Left forelimb (tissue), 1 donor: ENCODE results near the gene CHCHD4.

ENCODE experiments used
- DNase-seq: peaks from one replicate; pipeline ENCODE4 v3.0.0-alpha.2; 2018; ENCODE audit warnings: low spot score

Gene CHCHD4

DNA sequence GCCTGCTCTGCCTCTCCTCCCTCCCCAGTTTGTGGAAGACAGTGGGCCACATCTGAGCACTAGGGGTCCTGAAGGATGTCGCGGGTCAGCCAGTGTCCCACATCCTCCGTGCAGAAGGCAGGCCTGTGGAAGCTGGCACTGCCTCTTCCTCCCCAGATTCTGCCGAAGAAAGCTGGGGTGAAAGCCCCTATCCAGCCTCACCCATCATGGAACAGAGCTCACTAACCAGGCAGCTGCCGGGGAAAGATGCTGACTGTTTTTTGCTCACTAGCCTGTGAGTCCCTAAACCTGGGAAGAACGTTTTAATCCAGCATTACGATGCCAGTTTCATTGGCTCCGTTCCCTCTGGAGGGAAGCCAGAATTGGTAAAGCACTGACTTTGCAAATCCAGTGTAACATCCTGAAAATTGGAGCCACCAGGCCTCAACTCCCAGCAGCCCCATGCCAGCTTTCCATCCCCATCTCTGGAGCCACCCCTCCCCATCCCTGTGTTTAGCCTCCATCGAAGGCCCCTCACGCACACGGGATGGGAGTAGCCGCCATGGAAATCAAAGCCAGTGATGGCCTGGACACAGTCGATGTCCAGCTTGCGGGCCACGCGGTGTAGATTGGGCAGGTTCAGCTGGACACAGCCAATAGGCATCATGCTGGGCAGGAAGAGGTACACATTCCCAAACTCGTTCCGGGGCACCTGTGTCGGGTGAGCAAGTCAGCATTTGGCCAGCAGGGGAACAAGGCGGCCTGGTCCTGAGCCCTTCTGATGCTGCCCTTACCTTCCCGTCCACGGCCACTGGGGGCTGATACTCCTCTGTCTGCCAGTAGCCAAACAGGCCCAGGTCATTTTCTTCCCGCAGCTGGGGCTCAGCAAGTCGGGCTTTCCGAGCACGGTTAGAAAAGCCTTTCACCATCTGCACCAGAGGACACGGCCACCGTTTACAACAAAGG lies 23.6 kb upstream of the CHCHD4 start:
- peak; percentile 30 for DNase-seq

DNA sequence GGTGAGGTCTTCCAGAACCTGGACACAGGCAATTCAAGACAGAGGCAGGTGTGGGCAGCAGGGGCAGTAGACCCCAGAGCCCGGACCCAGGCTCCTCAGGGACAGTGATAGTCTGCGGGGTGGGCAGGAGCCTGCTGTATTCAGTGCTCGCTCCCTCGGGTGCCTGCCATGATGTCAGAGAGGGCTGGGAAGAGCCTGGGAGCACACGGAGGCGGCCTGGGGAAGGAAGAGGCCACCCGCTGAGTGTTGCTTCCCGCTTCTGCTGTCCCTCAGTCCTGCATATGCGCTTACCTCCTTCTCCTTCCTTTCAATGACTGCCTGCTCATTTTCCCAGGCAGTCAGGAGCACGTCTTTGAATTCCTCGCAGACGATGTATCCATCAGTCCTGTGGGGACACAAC lies 22.9 kb upstream of the CHCHD4 start:
- no peak for DNase-seq

DNA sequence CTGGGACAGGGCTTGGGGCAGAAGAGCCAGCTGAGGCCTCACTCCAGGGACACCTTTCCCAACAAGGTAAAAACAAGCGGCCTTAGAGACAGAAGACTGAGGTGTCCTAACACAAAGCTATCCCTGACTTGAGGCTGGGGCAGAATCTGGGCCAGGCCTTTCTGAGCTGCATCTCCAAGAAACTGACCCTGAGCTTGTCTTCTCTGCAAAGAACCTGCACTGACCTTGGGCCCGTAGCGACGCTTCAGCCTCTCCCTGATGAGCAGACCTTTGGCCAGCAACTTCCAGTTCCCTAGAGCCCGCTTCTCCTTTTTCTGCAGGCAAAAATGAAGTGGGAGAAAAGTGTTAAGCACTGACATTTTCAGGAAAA lies 22.4 kb upstream of the CHCHD4 start:
- DNase-seq: no peak

DNA sequence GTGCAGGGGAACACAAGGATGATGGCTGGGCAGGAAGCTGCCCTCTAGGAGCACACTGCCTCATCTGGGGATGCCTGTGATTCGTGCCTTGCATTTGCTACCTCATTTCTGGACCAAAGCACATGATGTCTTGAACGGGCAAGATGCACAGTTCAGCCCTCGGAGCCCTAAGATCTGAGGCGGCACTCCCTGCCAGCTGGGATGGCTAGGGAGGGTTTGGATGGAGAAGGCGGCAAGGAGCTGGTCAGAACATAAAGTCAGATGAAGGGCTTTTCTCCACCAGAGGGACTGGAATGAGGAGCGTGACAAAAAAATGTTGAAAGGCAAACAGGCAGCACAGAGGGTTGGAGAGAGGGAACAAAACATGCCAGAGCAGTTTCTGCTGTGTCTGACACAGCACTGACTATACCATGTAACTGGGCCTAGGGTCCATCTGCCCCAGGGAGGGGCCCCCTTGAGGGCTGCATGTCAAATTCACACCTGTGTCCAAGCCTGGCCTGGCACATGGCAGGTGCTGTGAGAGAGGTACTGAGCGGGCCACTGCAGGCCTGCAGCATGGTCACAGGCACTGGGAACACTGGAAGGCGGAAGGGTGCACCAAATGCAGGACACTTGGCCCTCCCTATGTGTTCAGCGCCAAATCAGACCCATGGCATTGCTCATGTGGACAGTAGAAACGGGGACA lies 21.9 kb upstream of the CHCHD4 start:
- peak; percentile 60 for DNase-seq

DNA sequence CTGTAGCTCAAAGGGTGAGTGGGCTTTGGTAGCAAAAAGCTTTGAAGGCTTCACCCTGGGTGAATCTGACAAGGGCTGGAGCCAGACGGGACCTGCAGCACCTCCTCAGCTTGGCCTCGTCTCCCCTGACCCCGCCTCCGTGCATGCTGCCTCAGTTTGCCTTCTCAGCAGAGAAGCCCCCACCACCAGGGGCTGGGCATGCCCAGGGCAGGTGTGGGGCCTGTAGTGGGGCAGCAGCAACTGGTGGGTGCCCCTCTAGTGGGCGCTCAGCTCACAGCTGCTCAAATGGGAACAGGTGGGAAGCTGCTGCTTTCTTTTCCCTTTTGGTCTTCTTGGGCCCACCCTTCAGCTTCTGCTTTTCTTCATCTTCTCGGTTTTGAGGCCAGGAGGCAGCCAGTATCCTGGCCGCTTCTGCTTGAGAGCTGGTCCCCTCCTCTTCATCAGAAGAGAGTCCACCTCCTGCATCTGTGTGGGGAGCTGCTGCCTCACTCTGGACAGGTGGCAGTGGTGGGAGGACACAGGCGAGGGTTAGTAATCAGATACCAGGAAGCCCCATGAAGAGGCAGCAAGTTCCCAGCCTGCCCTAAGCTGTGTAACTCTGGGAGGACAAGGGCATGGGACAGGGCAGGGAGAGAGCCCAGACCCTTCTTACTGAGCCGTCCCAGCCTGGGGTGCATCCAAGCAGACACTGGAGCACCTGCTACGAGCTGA lies 21.2 kb upstream of the CHCHD4 start:
- DNase-seq: peak; percentile 63

DNA sequence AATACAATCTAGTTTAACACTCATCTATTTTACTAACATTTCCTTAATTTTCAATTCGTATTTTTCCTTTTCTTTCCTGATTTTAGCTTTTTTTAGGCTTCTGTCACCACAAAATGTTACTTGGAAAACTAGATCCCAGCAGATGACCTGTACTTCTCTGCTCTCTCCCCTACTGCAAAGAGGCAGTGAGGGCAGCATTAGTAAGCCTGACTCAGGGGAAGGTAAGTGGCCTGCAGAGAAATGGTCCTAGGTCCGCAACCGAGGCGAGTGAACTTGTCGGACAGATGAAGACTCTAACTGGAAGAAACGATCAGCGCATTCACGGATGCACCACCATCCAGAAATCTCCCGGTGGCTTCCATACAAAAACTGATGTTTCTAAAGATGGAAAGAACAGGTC lies 20.6 kb upstream of the CHCHD4 start:
- DNase-seq: no peak

DNA sequence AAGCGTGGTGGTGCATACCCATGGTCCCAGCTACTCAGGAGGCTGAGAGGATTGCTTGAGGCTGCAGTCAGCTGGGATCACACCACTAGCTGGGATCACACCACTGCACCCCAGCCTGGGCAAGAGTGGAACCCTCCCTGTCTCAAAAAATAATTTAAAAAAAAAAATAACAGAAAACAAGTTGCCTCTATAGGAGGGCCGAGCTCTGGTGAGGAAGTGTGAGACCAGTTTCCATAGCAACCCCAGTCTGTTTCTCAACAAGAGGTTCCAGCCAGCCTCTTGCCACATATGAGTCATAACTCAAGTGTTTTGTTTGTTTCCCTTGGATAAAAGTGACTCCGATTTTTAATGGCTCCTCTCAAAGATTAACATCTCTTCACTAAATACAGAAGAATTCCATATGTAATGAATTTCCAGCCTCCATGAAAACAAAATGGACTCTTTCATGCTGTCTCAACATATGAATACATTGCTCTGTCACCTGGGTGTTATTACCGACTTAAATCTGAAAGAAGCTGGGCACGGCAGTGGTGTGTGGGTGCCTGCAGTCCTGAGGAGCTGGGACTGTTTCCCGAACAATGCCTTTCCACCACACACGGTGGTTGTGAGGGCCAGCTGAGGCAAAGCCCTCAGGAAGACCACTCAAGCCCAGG lies 19.9 kb upstream of the CHCHD4 start:
- no peak for DNase-seq

DNA sequence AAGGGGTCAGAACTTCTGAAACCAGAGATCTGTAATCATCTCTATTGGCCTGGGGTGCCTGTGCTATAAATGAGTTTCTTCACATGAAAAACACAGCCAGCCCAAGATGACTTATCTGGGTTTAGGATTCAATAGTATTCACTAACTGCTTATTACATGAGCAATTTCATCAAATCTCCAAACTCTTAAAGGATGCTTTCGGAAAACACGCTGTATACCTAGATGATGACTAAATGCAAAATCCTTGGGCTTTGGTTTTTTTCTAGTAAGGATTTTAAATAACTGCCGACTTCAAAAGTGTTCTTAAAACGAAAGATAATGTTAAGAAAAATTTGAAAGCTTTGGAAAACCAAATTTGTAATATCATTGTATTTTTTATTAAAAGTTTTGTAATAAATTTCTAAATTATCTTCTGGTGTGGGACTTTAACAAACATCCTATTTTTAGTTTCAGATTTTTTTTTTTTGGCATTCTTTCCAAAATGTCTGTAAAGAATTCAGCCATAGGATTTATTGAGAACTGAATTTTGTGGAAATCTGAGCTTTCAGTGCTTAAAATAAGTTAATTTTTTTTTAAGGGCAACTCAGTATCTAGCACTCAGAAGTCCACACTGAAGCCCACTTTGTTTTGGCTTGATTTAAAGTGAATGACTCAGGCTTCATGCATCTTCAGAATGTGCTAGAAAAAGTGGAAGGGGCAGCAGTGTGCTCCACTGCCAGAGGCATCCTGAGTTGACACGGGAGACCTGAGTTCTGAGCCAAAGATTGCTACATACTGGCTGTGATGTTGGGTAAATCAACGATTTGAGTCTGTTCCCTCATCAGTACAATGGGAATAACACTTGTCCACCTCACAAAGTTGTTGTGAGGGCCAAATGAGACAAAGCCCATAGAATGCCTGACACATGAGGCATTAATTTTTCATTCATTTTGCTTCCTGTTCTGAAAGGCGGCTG lies 18.9 kb upstream of the CHCHD4 start:
- no peak for DNase-seq

DNA sequence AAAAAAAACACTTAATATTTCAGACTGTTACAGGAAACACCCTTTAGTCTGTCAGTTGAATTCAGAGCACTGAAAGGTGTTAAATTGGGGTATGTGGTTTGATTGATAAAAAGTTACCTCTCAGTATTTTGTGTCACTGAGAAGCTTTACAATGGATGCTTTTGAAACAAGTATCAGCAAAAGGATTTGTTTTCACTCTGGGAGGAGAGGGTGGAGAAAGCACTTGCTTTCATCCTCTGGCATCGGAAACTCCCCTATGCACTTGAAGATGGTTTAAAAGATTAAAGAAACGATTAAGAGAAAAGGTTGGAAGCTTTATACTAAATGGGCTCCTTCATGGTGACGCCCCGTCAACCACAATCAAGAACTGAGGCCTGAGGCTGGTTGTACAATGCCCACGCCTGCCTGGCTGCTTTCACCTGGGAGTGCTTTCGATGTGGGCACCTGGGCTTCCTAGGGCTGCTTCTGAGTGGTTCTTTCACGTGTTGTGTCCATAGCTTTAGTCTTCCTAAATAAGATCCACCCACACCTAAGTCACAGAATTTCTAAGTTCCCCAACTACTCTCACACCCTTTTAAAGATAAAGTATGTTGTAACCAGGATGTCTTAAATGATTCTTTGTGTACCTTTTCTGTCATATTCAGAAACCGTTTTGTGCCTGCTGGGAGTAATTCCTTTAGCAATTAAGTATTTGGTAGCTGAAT lies 18.0 kb upstream of the CHCHD4 start:
- no peak for DNase-seq

DNA sequence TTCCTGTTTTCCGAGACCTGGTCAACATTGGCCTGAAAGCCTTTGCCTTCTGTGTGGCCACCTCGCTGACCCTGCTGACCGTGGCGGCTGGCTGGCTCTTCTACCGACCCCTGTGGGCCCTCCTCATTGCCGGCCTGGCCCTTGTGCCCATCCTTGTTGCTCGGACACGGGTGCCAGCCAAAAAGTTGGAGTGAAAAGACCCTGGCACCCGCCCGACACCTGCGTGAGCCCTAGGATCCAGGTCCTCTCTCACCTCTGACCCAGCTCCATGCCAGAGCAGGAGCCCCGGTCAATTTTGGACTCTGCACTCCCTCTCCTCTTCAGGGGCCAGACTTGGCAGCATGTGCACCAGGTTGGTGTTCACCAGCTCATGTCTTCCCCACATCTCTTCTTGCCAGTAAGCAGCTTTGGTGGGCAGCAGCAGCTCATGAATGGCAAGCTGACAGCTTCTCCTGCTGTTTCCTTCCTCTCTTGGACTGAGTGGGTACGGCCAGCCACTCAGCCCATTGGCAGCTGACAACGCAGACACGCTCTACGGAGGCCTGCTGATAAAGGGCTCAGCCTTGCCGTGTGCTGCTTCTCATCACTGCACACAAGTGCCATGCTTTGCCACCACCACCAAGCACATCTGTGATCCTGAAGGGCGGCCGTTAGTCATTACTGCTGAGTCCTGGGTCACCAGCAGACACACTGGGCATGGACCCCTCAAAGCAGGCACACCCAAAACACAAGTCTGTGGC lies 17.1 kb upstream of the CHCHD4 start:
- DNase-seq: no peak

DNA sequence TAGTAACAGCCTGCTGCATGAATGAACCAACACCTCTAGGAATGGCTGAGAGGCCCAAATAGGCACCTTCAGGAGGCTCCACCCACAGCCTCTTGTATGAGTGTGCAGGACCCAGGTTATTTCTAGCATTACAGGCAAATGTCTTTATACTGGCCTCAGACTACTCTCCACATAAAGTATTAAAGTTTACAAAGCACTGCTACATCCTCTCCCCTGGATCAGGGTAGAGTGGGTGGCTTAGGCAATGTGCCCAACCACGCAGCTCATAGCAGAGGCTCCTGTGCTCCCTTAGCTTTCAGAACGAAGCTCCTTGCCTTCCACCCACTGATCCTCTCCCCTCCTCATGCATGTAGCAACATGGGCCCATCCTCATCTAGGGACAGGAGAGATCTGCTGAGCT lies 16.5 kb upstream of the CHCHD4 start:
- no peak for DNase-seq

DNA sequence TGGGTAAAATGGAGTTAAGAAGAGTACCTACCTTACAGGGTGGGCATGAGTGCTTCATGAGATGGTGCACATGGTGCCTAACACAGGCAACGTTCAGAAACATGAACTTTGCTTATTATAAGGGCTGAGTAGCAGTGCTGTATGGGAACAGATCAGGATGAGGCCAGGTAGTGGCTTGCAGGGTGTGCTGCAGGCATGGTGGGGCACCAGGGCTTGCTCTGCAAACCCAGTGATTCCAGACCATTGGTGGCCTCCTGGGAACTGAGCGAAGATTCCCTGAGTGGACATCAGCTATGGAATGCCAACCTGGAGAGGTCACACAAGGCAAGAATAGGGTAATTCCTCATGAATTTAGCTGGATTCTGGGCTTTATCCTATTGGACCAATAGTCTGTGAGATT lies 16.0 kb upstream of the CHCHD4 start:
- peak; percentile 45 for DNase-seq

DNA sequence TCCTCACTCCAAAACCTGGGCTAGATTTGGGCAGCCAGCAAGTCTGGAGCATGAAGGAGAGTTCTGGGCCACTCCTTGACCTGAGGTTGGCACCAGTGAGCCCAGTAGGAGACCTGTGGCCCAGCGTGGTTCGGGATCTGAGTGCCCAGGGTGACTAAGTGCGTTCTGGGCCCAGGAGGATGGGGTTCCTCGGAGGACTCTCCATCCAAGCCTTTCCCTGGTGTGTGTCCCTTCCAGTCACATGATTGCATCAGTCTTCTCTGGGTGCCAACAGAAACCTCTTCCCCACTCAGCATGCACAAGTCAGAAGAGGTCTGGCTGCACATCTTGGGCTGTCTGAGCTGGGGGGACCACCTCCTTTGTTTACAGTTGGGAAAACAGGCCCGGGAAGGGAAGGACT lies 15.1 kb upstream of the CHCHD4 start:
- DNase-seq: no peak

DNA sequence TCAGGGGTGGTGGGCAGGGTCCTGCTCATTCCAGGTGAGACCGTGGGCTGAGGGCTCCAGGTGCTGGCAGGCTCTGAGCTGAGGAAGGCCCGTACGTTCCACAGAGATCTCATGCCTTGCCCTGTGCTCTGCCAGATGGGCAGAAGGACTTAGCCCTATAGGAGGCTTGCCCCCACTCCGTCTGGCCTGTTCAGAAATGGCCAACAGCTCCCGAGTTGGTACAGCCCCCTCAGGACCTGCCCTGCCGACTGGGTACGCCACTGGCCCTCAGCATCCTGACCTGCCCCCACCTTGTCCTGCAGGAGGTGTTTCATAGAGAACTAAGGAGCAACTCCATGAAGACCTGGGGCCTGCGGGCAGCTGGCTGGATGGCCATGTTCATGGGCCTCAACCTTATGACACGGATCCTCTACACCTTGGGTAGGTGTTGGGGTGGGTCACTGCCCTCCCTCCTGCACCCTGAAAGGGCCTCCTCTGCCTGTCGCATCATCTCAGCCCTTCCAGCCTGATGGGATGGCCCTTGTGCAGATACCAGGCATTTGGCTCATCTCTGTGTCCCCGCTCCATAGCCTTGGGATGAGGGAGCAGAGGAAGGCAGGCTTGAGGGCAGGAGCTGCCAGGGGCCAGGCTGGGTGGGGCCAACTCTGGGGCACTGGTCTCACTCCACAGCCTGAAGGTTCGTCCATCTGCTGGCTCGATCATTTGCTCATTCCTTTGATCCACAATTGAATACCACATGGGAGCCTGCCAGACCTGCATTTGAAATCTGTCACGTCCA lies 14.4 kb upstream of the CHCHD4 start:
- peak; percentile 61 for DNase-seq

DNA sequence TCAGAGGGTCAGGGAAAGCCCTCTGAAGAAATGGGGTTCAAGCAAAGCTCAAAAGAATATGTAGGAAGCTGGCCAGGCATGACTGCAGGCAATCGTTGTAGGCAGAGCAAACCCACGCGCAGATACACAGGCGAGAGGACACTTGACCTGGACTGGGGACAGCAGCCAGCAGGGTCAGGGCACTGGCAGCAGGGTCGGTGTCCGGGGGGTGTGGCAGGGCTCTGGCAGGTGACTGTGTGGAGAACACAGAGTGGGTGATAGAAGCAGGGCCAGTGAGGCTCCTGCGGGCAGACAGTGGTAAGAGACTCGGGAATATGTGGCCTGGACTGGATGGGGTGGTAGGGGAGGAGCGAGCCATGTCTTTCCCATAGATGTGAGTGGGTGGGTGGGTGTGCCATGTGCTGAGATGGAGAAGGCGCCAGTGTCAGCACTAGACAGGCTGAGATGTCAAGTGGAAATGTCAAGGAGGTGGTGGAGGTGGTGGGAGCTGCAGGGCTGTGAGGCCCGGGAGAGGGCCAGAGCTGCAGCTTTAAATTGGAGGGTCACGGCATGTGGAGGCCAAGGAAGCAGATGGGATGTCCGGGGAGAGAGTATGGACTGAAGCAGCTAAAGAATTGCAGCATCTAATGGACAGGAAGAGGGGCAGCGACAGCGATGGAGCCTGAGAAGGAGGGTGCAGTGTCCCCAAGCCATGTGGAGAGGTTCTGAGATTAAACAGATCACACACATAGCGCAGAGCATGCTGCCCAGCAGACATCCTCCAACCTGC lies 13.6 kb upstream of the CHCHD4 start:
- no peak for DNase-seq

DNA sequence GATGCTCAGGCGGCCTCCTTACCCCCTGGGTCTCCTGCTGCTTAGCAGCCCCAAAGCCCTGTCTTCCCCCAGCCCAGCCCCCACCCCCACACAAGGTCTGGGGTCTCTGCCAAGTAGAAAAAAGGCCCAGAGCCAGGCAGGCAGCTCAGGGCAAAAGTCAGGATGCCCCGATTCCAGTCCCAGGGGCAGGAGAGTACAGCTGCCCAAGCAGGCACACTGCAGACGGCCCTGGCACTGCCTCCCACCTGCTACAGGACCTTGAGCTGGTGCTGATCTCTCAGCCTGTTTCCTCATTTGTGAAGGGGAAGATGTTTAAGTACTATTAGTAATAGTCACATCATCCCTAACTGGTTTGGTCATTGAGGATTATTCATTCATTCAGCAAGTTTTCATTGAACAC lies 12.8 kb upstream of the CHCHD4 start:
- DNase-seq: no peak

DNA sequence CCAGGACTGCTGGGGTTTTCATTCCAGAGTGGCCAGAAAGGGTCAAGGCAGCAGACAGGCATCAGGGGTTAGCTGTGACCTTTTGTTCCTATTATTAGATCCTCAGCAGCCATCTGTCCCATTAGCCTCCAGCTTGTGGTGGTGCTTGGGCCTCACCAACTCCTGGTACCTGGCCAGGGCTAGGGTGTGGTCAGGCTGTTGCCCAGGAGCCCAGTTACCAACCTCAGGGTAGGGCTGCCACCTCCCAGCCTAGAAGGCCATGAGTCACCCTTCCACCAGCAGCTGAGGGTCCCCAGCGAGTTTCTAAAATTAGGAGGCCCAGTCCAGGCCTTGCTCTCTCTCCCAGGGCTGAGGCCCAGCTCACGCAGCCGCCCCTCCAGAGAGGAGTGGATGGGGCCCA lies 12.3 kb upstream of the CHCHD4 start:
- DNase-seq: no peak

DNA sequence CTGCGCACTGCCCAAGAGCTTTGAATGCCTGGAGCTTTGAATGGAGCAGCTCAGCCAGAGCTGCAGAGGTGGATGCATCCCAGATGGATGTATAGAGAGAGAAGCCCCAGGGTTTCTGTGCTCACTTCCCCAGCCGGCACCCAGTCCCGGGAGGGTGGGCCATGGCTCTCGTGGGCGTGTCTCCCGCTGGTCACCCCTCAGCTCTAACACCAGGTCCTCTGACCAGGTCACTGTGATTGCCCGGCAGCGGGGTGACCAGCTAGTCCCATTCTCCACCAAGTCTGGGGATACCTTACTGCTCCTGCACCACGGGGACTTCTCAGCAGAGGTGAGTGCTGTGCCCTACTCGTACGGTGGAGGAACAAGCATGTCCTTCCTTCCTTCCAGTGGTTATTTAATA lies 10.9 kb upstream of the CHCHD4 start:
- no peak for DNase-seq
